H1 (cell line): Measurements from ENCODE around the gene RASL11B.

Experiments used
- CBX8 ChIP-seq: fragments of 300-800, 300-1000 bp; sonication (generic); IDR thresholded peaks from 2 replicates; pipeline ENCODE4 v1.7.1; 2016; ENCODE audit warnings: low read depth, low read length, borderline replicate concordance
- EP300 ChIP-seq, 2 experiments: IDR thresholded peaks; 1 replicate in 1 of 2; 2 replicates in 1 of 2; pipeline ENCODE4 v1.6.1; 2011 to 2012; ENCODE audit warnings: low read depth in 2 of 2, low read length in 2 of 2, mild to moderate bottlenecking in 2 of 2, borderline replicate concordance in 1 of 2, inconsistent platforms in 1 of 2, moderate library complexity in 1 of 2
- GABPA ChIP-seq: IDR thresholded peaks from 2 replicates; pipeline ENCODE4 v1.6.1; 2011; ENCODE audit warnings: mild to moderate bottlenecking, low read length, moderate library complexity, borderline replicate concordance; ENCODE audit not compliant: insufficient read depth
- POLR2AphosphoS5 ChIP-seq: IDR thresholded peaks from 2 replicates; pipeline ENCODE4 v1.6.1; 2011; ENCODE audit warnings: low read depth, low read length
- TBP ChIP-seq: IDR thresholded peaks from 2 replicates; pipeline ENCODE4 v1.6.1; 2011; ENCODE audit warnings: low read depth, low read length, improper control_type of control experiment
- YY1 ChIP-seq: IDR thresholded peaks from 2 replicates; pipeline ENCODE4 v1.6.1; 2011; ENCODE audit warnings: low read depth, mild to moderate bottlenecking, low read length
- TF ChIP-seq, protein P1 (sequence below), 3 experiments: IDR thresholded peaks; 1 replicate in 2 of 3; 2 replicates in 1 of 3; pipeline versions ENCODE4 v1.5.1 to v1.6.1; 2011; ENCODE audit warnings: low read length in 3 of 3, mild to moderate bottlenecking in 3 of 3, inconsistent platforms in 2 of 3, low read depth in 1 of 3, moderate library complexity in 1 of 3; ENCODE audit not compliant: insufficient read depth in 1 of 3; ENCODE audit errors: control extremely low read depth in 1 of 3
- TF ChIP-seq, protein P2 (sequence below): IDR thresholded peaks from 2 replicates; pipeline ENCODE4 v1.6.1; 2012; ENCODE audit warnings: inconsistent platforms

DNA sequence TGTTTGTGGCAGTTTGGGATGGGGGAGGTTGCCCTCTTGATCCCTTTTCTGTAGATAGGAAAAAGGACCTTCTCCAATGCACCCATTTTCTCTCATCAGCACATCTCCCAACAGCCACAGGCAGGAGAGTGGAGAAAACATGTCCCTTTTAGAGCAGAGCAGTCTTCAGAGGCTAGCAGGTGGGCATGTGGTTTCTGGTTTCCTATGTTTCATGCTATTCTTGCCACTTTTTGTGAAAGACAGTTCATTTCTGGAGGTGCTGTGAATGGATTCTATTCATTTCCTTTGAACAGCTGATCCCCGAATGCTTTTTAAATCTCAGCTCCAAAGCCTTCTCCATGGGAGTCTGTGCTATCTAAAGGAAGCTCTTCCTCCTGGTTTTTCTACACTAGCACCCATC, 18.9 kb downstream of the RASL11B start:
- no peak for TF ChIP-seq TBP
- no peak for TF ChIP-seq YY1
- TF ChIP-seq GABPA: no peak
- TF ChIP-seq, protein P1, sequence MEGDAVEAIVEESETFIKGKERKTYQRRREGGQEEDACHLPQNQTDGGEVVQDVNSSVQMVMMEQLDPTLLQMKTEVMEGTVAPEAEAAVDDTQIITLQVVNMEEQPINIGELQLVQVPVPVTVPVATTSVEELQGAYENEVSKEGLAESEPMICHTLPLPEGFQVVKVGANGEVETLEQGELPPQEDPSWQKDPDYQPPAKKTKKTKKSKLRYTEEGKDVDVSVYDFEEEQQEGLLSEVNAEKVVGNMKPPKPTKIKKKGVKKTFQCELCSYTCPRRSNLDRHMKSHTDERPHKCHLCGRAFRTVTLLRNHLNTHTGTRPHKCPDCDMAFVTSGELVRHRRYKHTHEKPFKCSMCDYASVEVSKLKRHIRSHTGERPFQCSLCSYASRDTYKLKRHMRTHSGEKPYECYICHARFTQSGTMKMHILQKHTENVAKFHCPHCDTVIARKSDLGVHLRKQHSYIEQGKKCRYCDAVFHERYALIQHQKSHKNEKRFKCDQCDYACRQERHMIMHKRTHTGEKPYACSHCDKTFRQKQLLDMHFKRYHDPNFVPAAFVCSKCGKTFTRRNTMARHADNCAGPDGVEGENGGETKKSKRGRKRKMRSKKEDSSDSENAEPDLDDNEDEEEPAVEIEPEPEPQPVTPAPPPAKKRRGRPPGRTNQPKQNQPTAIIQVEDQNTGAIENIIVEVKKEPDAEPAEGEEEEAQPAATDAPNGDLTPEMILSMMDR (IDR thresholded peaks at IDR 0.05; ENCODE audit: control extremely low read depth in 1 of 3, insufficient read depth in 1 of 3, low read depth in 1 of 3, low read length in 3 of 3): no peak
- TF ChIP-seq CBX8: no peak
- no peak for TF ChIP-seq POLR2AphosphoS5
- TF ChIP-seq EP300 (IDR thresholded peaks at IDR 0.05; ENCODE audit: borderline replicate concordance in 1 of 2, low read depth in 2 of 2, low read length in 2 of 2): no peak
- TF ChIP-seq, protein P2, sequence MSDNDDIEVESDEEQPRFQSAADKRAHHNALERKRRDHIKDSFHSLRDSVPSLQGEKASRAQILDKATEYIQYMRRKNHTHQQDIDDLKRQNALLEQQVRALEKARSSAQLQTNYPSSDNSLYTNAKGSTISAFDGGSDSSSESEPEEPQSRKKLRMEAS: no peak
